Liver (tissue), 9 donors: ENCODE results near the gene ENTPD1. TPM values are rescaled to one million over a fixed set of nuclear protein-coding genes. Genes with fewer than 3 reads are reported as not detected.

Experiments used
- DNase-seq: peaks from one replicate; pipeline ENCODE4 v3.0.0-alpha.2; 2017; ENCODE audit warnings: low spot score
- H3K27ac ChIP-seq, 2 donors: one replicate each; pipeline ENCODE4 v1.7.0; 2013; ENCODE audit warnings: inconsistent platforms in 2 of 2, low read length in 2 of 2, control low read depth in 1 of 2, low read depth in 1 of 2, mild to moderate bottlenecking in 1 of 2
- H3K27me3 ChIP-seq, 4 donors: one replicate each; pipeline versions ENCODE4 v1.6.1 to v1.7.0; 2013; ENCODE audit warnings: low read length in 3 of 4, inconsistent platforms in 1 of 4, mild to moderate bottlenecking in 1 of 4, moderate library complexity in 1 of 4; ENCODE audit not compliant: control insufficient read depth in 4 of 4, insufficient read depth in 4 of 4
- H3K36me3 ChIP-seq, 4 donors: one replicate each; pipeline versions ENCODE4 v1.6.1 to v1.7.0; 2013; ENCODE audit warnings: low read length in 3 of 4, mild to moderate bottlenecking in 3 of 4, low read depth in 1 of 4, moderate library complexity in 1 of 4; ENCODE audit not compliant: control insufficient read depth in 4 of 4, insufficient read depth in 3 of 4
- H3K4me1 ChIP-seq, 4 donors: one replicate each; pipeline versions ENCODE4 v1.6.1 to v1.7.0; 2013; ENCODE audit warnings: low read length in 3 of 4, mild to moderate bottlenecking in 3 of 4, moderate library complexity in 1 of 4; ENCODE audit not compliant: control insufficient read depth in 4 of 4, insufficient read depth in 4 of 4
- H3K4me3 ChIP-seq, 3 donors: one replicate each; pipeline versions ENCODE4 v1.6.1 to v1.7.0; 2013; ENCODE audit warnings: low read length in 3 of 3, control low read depth in 1 of 3, low read depth in 1 of 3, mild to moderate bottlenecking in 1 of 3
- H3K9ac ChIP-seq, 2 donors: one replicate each; pipeline ENCODE4 v1.7.0; 2013; ENCODE audit warnings: low read length in 2 of 2, mild to moderate bottlenecking in 2 of 2, moderate library complexity in 2 of 2, control low read depth in 1 of 2, low read depth in 1 of 2
- H3K9me3 ChIP-seq, 4 donors: one replicate each; pipeline versions ENCODE4 v1.6.1 to v1.7.0; 2013; ENCODE audit warnings: low read length in 3 of 4; ENCODE audit not compliant: control insufficient read depth in 4 of 4
- EGR1 ChIP-seq, 2 donors: IDR thresholded peaks; 2 replicates each; pipeline ENCODE4 v1.6.1; 2016 to 2018; ENCODE audit warnings: antibody characterized with exemption in 2 of 2, low read depth in 2 of 2
- FOXA1 ChIP-seq: IDR thresholded peaks from 2 replicates; pipeline ENCODE4 v1.6.1; 2016; ENCODE audit warnings: antibody characterized with exemption
- FOXA2 ChIP-seq: IDR thresholded peaks from 2 replicates; pipeline ENCODE4 v1.6.1; 2016; ENCODE audit warnings: antibody characterized with exemption
- GABPA ChIP-seq, 2 donors: IDR thresholded peaks in 1 of 2; conservative IDR thresholded peaks in 1 of 2; 2 replicates each; pipeline ENCODE4 v1.6.1; 2016; ENCODE audit warnings: antibody characterized with exemption in 2 of 2, mild to moderate bottlenecking in 1 of 2, moderate library complexity in 1 of 2
- HNF4A ChIP-seq, 2 donors: conservative IDR thresholded peaks; 2 replicates each; pipeline ENCODE4 v1.6.1; 2016; ENCODE audit warnings: antibody characterized with exemption in 2 of 2, mild to moderate bottlenecking in 2 of 2
- JUND ChIP-seq, 2 donors: IDR thresholded peaks; 2 replicates each; pipeline ENCODE4 v1.6.1; 2016; ENCODE audit warnings: antibody characterized with exemption in 2 of 2
- RAD21 ChIP-seq, 2 donors: IDR thresholded peaks; 2 replicates each; pipeline ENCODE4 v1.6.1; 2016; ENCODE audit warnings: antibody characterized with exemption in 2 of 2, mild to moderate bottlenecking in 2 of 2
- RXRA ChIP-seq, 2 donors: IDR thresholded peaks; 2 replicates each; pipeline ENCODE4 v1.6.1; 2017 to 2018; ENCODE audit warnings: antibody characterized with exemption in 2 of 2, mild to moderate bottlenecking in 1 of 2
- SP1 ChIP-seq: IDR thresholded peaks from 2 replicates; pipeline ENCODE4 v1.6.1; 2018; ENCODE audit warnings: antibody characterized with exemption, mild to moderate bottlenecking
- TAF1 ChIP-seq: conservative IDR thresholded peaks from 2 replicates; pipeline ENCODE4 v1.6.1; 2016; ENCODE audit warnings: antibody characterized with exemption, mild to moderate bottlenecking
- YY1 ChIP-seq: IDR thresholded peaks from 2 replicates; pipeline ENCODE4 v1.6.1; 2016; ENCODE audit warnings: antibody characterized with exemption, mild to moderate bottlenecking
- WGBS: extraction: QIAGEN DNeasy Blood & Tissue Kit; methylation state at CpG from one replicate; pipeline ENCODE4 v1.1.7; 2013; 5-methylcytosine and 5-hydroxymethylcytosine counted together
- polyA plus RNA-seq, 2 donors: library from polyadenylated mRNA; stranded (reverse) in 1 of 2; unstranded in 1 of 2; fragments of 200-250 nt in 1 of 2; fragments of >200 nt in 1 of 2; fragmentation: Nextera tagmentation in 1 of 2; extraction: Ambion mirVana in 1 of 2; gene quantifications; one replicate each; pipeline versions ENCODE4 v1.2.1 to v1.2.3, GENCODE V29; 2013 to 2015
- total RNA-seq, 2 donors: library from RNA; depleted of rRNA; stranded (reverse); fragments of >200 nt; gene quantifications; one replicate each; pipeline ENCODE4 v1.2.3, GENCODE V29; 2014
- TF ChIP-seq, protein P1 (sequence below): IDR thresholded peaks from 2 replicates; pipeline ENCODE4 v1.6.1; 2016; ENCODE audit warnings: antibody characterized with exemption
- TF ChIP-seq, protein P2 (sequence below): IDR thresholded peaks from 2 replicates; pipeline ENCODE4 v1.6.1; 2016; ENCODE audit warnings: antibody characterized with exemption, mild to moderate bottlenecking
- TF ChIP-seq, protein P3 (sequence below): fragments of 150-350 bp; IDR thresholded peaks from 2 replicates; pipeline ENCODE4 v1.5.1; 2017; ENCODE audit warnings: improper control_type of control experiment, low read depth, low read length; ENCODE audit not compliant: missing input control
- TF ChIP-seq, protein P4 (sequence below): IDR thresholded peaks from 2 replicates; pipeline ENCODE4 v1.6.1; 2016; ENCODE audit warnings: antibody characterized with exemption
- donor health status: healthy.
- donor health status: healthy.
- donor health status: healthy.
- donor health status: healthy.
- donor health status: healthy.

The ENTPD1 gene
- total and polyA plus RNA-seq, 4 donors, result 2.1 to 8.0 (median 4.3) TPM

DNA sequence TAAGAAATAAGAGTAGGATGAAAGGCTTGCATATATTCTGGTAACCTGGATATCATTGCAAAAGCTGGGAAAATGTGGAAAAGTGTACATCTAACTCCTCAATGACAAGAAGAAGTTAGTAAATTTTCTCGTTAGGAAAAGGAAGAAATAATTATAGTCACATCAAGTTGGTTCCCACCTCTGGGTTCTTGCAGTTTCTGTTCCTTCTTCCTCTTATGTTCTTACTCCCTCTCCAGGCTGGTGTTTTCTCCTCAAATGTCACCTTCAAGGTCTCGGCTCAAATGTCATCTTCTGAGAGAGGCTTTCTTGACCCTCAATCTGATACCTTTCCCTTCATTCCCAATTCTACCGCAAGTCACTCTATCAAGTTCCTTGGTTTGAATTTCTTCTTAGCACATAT is 64.4 kb downstream of the ENTPD1 start:
- no peak for TF ChIP-seq GABPA (IDR thresholded peaks at IDR 0.05 in 1 of 2, conservative IDR thresholded peaks at IDR 0.05 in 1 of 2)
- TF ChIP-seq, protein P1, sequence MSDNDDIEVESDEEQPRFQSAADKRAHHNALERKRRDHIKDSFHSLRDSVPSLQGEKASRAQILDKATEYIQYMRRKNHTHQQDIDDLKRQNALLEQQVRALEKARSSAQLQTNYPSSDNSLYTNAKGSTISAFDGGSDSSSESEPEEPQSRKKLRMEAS, result no peak
- TF ChIP-seq, protein P2, sequence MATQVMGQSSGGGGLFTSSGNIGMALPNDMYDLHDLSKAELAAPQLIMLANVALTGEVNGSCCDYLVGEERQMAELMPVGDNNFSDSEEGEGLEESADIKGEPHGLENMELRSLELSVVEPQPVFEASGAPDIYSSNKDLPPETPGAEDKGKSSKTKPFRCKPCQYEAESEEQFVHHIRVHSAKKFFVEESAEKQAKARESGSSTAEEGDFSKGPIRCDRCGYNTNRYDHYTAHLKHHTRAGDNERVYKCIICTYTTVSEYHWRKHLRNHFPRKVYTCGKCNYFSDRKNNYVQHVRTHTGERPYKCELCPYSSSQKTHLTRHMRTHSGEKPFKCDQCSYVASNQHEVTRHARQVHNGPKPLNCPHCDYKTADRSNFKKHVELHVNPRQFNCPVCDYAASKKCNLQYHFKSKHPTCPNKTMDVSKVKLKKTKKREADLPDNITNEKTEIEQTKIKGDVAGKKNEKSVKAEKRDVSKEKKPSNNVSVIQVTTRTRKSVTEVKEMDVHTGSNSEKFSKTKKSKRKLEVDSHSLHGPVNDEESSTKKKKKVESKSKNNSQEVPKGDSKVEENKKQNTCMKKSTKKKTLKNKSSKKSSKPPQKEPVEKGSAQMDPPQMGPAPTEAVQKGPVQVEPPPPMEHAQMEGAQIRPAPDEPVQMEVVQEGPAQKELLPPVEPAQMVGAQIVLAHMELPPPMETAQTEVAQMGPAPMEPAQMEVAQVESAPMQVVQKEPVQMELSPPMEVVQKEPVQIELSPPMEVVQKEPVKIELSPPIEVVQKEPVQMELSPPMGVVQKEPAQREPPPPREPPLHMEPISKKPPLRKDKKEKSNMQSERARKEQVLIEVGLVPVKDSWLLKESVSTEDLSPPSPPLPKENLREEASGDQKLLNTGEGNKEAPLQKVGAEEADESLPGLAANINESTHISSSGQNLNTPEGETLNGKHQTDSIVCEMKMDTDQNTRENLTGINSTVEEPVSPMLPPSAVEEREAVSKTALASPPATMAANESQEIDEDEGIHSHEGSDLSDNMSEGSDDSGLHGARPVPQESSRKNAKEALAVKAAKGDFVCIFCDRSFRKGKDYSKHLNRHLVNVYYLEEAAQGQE, result no peak
- no peak for TF ChIP-seq TAF1
- WGBS, result 61% methylated on average over 3 of the region's 3 CpGs
- no peak overlapping the region for H3K4me3 ChIP-seq
- peaks cover 0 to 6% (median 0%) of the 10 kb centered on the region in 4 donors for H3K27me3 ChIP-seq
- no peaks in the 10 kb centered on the region for H3K4me1 ChIP-seq
- DNase-seq, result no peak
- H3K36me3 ChIP-seq, result no peaks in the 10 kb centered on the region
- H3K9ac ChIP-seq, result no peak overlapping the region
- no peaks in the 10 kb centered on the region for H3K9me3 ChIP-seq
- H3K27ac ChIP-seq, result no peak overlapping the region

DNA sequence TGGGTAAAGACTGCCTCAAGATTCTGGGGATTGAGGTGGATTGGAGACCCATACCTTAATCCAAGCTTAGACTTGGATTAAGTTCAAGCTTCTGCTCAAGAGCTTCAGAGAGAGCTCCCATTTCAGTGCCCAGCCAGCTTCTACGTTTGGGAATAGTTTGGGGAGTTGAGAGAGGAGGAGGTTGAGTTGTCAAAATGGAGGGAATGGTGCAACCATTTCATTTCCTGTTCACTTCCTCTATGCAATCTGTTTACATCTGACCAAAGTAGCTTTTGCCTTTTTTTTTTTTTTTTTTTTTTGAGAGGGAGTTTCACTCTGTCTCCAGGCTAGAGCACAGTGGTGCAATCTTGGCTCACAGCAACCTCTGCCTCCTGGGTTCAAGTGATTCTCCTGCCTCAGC is 65.8 kb downstream of the ENTPD1 start:
- Histone ChIP-seq H3K4me3 (no peak overlapping the region), H3K4me1 (no peaks in the 10 kb centered on the region), H3K9me3 (no peaks in the 10 kb centered on the region), H3K27me3 (peaks cover 0 to 6% (median 0%) of the 10 kb centered on the region in 4 donors), H3K27ac (no peak overlapping the region), H3K36me3 (no peaks in the 10 kb centered on the region), H3K9ac (no peak overlapping the region)
- no peak for DNase-seq
- TF ChIP-seq FOXA1 (no peak), EGR1 (IDR thresholded peaks at IDR 0.05; ENCODE audit: low read depth in 2 of 2) (no peak), YY1 (no peak), RAD21 (IDR thresholded peaks at IDR 0.05) (no peak), RXRA (IDR thresholded peaks at IDR 0.05) (no peak), SP1 (no peak), GABPA (IDR thresholded peaks at IDR 0.05 in 1 of 2, conservative IDR thresholded peaks at IDR 0.05 in 1 of 2) (no peak), FOXA2 (no peak), HNF4A (conservative IDR thresholded peaks at IDR 0.05) (no peak), JUND (IDR thresholded peaks at IDR 0.05) (no peak)
- TF ChIP-seq, protein P3, sequence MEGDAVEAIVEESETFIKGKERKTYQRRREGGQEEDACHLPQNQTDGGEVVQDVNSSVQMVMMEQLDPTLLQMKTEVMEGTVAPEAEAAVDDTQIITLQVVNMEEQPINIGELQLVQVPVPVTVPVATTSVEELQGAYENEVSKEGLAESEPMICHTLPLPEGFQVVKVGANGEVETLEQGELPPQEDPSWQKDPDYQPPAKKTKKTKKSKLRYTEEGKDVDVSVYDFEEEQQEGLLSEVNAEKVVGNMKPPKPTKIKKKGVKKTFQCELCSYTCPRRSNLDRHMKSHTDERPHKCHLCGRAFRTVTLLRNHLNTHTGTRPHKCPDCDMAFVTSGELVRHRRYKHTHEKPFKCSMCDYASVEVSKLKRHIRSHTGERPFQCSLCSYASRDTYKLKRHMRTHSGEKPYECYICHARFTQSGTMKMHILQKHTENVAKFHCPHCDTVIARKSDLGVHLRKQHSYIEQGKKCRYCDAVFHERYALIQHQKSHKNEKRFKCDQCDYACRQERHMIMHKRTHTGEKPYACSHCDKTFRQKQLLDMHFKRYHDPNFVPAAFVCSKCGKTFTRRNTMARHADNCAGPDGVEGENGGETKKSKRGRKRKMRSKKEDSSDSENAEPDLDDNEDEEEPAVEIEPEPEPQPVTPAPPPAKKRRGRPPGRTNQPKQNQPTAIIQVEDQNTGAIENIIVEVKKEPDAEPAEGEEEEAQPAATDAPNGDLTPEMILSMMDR, result no peak
- TF ChIP-seq, protein P4, sequence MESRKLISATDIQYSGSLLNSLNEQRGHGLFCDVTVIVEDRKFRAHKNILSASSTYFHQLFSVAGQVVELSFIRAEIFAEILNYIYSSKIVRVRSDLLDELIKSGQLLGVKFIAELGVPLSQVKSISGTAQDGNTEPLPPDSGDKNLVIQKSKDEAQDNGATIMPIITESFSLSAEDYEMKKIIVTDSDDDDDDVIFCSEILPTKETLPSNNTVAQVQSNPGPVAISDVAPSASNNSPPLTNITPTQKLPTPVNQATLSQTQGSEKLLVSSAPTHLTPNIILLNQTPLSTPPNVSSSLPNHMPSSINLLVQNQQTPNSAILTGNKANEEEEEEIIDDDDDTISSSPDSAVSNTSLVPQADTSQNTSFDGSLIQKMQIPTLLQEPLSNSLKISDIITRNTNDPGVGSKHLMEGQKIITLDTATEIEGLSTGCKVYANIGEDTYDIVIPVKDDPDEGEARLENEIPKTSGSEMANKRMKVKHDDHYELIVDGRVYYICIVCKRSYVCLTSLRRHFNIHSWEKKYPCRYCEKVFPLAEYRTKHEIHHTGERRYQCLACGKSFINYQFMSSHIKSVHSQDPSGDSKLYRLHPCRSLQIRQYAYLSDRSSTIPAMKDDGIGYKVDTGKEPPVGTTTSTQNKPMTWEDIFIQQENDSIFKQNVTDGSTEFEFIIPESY, result no peak
- 65% methylated on average over 1 of the region's 1 CpG for WGBS
